Loucy (cell line): Measurements from ENCODE around the gene MDGA2.

Source experiments
- H2AFZ ChIP-seq: fragments of 200-600 bp; sonication (generic); 2 replicates; pipeline ENCODE4 v1.6.0; 2016; ENCODE audit warnings: antibody characterized with exemption, mild to moderate bottlenecking, low read length, moderate library complexity
- H3F3A ChIP-seq: fragments of 200-600 bp; 2 replicates; pipeline ENCODE4 v1.6.0; 2016; ENCODE audit warnings: antibody characterized with exemption, low read depth, mild to moderate bottlenecking
- H3K27me3 ChIP-seq: fragments of 200-600 bp; sonication (generic); 2 replicates; pipeline ENCODE4 v1.6.1; 2014; ENCODE audit warnings: low read length, mild to moderate bottlenecking; ENCODE audit not compliant: insufficient read depth, poor library complexity, severe bottlenecking
- H3K36me3 ChIP-seq: fragments of 200-600 bp; sonication (generic); 2 replicates; pipeline ENCODE4 v1.6.1; 2016; ENCODE audit warnings: low read length; ENCODE audit not compliant: insufficient read depth
- H3K4me1 ChIP-seq: fragments of 200-600 bp; sonication (generic); 2 replicates; pipeline ENCODE4 v1.5.1; 2014; ENCODE audit warnings: low read length, mild to moderate bottlenecking; ENCODE audit not compliant: insufficient read depth, poor library complexity, severe bottlenecking
- H3K4me2 ChIP-seq: fragments of 200-600 bp; sonication (generic); 2 replicates; pipeline ENCODE4 v1.6.0; 2014; ENCODE audit warnings: antibody characterized with exemption, low read length, low read depth, mild to moderate bottlenecking; ENCODE audit not compliant: poor library complexity, severe bottlenecking
- H3K4me3 ChIP-seq: fragments of 200-600 bp; sonication (generic); 2 replicates; pipeline ENCODE4 v1.5.1; 2014; ENCODE audit warnings: low read length, mild to moderate bottlenecking, mixed read lengths; ENCODE audit not compliant: poor library complexity, severe bottlenecking
- H3K79me2 ChIP-seq: fragments of 200-600 bp; sonication (generic); 2 replicates; pipeline ENCODE4 v1.6.1; 2014; ENCODE audit warnings: low read length; ENCODE audit not compliant: insufficient read depth
- H3K9ac ChIP-seq: fragments of 200-600 bp; sonication (generic); 2 replicates; pipeline ENCODE4 v1.6.0; 2014; ENCODE audit warnings: mild to moderate bottlenecking, low read depth, low read length, moderate library complexity; ENCODE audit not compliant: poor library complexity, severe bottlenecking
- H3K9me2 ChIP-seq: fragments of 200-600 bp; sonication (generic); replicated peaks from 2 replicates; pipeline ENCODE4 v1.6.1; 2016; ENCODE audit warnings: low read depth, low read length, mixed read lengths
- H3K9me3 ChIP-seq: fragments of 200-600 bp; sonication (generic); 2 replicates; pipeline ENCODE4 v1.6.1; 2014; ENCODE audit warnings: mild to moderate bottlenecking, antibody characterized with exemption, low read length, low read depth; ENCODE audit not compliant: insufficient read depth
- H4K20me1 ChIP-seq: fragments of 200-600 bp; sonication (generic); 2 replicates; pipeline ENCODE4 v1.6.0; 2014; ENCODE audit warnings: antibody characterized with exemption, low read length, mild to moderate bottlenecking; ENCODE audit not compliant: insufficient read depth, poor library complexity, severe bottlenecking
- EZH2phosphoT487 ChIP-seq: fragments of 200-600 bp; IDR thresholded peaks from 2 replicates; pipeline ENCODE4 v1.6.1; 2018; ENCODE audit warnings: antibody characterized with exemption, mild to moderate bottlenecking, moderate library complexity, borderline replicate concordance
- TF ChIP-seq, protein P1 (sequence below): fragments of 200-600 bp; sonication (generic); conservative IDR thresholded peaks from 2 replicates; pipeline ENCODE4 v1.5.1; 2014; ENCODE audit warnings: mild to moderate bottlenecking, antibody characterized with exemption, low read length

Gene MDGA2

DNA sequence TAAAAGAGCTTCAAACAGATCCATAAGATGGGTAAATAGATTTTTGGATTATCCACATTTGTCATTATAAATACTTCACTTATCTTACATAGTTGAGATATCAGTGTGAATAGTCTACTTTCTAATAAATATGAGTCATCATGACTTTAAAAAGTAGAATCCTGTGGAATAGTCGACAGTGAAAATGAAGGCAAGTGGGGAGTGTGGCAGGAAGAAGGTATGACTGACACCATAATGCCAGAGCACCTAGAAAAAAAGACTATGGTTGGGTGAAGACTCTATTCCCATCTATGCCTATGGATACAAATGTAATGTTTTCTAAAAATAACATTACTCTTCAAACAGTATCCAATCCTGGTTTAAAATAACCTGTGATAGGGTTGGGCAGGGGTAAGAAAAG, 117.5 kb downstream of the MDGA2 start:
- Histone ChIP-seq H3K79me2 (no peaks in the 10 kb centered on the region), H3K27me3 (no peaks in the 10 kb centered on the region), H3K4me1 (no peaks in the 10 kb centered on the region), H3F3A (no peaks in the 10 kb centered on the region), H3K9me3 (no peaks in the 10 kb centered on the region), H3K4me3 (no peak overlapping the region), H3K36me3 (no peaks in the 10 kb centered on the region), H3K9ac (no peak overlapping the region), H3K9me2 (no peaks in the 10 kb centered on the region), H3K4me2 (no peak overlapping the region), H2AFZ (no peak overlapping the region), H4K20me1 (no peaks in the 10 kb centered on the region)
- TF ChIP-seq, protein P1, sequence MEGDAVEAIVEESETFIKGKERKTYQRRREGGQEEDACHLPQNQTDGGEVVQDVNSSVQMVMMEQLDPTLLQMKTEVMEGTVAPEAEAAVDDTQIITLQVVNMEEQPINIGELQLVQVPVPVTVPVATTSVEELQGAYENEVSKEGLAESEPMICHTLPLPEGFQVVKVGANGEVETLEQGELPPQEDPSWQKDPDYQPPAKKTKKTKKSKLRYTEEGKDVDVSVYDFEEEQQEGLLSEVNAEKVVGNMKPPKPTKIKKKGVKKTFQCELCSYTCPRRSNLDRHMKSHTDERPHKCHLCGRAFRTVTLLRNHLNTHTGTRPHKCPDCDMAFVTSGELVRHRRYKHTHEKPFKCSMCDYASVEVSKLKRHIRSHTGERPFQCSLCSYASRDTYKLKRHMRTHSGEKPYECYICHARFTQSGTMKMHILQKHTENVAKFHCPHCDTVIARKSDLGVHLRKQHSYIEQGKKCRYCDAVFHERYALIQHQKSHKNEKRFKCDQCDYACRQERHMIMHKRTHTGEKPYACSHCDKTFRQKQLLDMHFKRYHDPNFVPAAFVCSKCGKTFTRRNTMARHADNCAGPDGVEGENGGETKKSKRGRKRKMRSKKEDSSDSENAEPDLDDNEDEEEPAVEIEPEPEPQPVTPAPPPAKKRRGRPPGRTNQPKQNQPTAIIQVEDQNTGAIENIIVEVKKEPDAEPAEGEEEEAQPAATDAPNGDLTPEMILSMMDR = no peak
- no peak for TF ChIP-seq EZH2phosphoT487

DNA sequence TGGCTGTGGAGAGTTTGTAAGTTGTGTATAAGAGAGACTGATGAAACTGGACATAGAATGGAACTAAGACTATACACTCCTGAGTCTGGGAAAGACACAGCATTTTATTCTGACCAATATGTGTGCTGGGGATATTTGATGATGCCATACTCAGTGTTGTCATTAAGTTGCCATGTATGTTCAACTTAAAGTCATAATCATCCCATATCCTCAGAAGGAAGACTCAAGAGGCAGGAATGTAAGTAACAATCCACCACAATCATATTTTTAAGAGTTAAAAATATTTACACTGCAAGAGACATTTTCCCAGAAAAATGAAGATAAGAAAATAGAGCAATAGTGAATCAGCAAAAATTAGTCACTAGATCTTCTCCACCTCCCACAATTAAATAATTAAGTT, 120.1 kb downstream of the MDGA2 start:
- no peaks in the 10 kb centered on the region for H4K20me1 ChIP-seq
- H3K4me2 ChIP-seq = no peak overlapping the region
- no peaks in the 10 kb centered on the region for H3K79me2 ChIP-seq
- no peaks in the 10 kb centered on the region for H3K27me3 ChIP-seq
- H3K36me3 ChIP-seq = no peaks in the 10 kb centered on the region
- no peaks in the 10 kb centered on the region for H3K9me3 ChIP-seq
- H3K9ac ChIP-seq = no peak overlapping the region
- no peak overlapping the region for H3K4me3 ChIP-seq
- H3F3A ChIP-seq = no peaks in the 10 kb centered on the region
- no peaks in the 10 kb centered on the region for H3K9me2 ChIP-seq
- H3K4me1 ChIP-seq = no peaks in the 10 kb centered on the region
- no peak for TF ChIP-seq EZH2phosphoT487
- TF ChIP-seq, protein P1 = no peak
- no peak overlapping the region for H2AFZ ChIP-seq

DNA sequence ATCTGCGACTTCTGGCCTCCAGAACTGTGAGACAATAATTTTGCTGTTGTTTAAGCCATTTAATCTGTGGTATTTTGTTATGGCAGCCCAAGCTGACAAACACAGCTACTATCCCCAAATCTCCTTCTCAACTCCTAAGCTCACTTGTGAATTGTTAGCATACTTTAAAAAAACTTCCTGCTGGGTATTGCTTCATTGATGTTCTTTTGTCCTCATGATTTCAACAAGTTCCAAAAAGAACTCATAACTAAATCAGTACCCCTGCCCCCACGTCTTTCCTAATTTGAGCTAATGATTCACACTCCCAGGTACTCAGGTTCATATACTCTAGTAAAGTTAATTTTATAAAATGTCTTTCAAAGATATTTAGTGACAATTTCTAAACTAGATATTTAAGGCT, 125.5 kb downstream of the MDGA2 start:
- no peaks in the 10 kb centered on the region for H3K79me2 ChIP-seq
- no peak overlapping the region for H3K4me3 ChIP-seq
- 0 out of 2 replicates have a peak, but pooled peaks cover 3% of the 10 kb centered on the region for H3K9me2 ChIP-seq
- no peaks in the 10 kb centered on the region for H3K4me1 ChIP-seq
- no peaks in the 10 kb centered on the region for H3K9me3 ChIP-seq
- TF ChIP-seq, protein P1 = no peak
- TF ChIP-seq EZH2phosphoT487 = no peak
- H3F3A ChIP-seq = no peaks in the 10 kb centered on the region
- no peaks in the 10 kb centered on the region for H3K27me3 ChIP-seq
- no peak overlapping the region for H3K4me2 ChIP-seq
- H4K20me1 ChIP-seq = no peaks in the 10 kb centered on the region
- H3K36me3 ChIP-seq = no peaks in the 10 kb centered on the region
- no peak overlapping the region for H3K9ac ChIP-seq
- no peak overlapping the region for H2AFZ ChIP-seq
